ENCODE data around the gene RNF212.
A peak's percentile ranks its signal among the peaks of the same experiment; 100 is the strongest.

The RNF212 gene

DNA sequence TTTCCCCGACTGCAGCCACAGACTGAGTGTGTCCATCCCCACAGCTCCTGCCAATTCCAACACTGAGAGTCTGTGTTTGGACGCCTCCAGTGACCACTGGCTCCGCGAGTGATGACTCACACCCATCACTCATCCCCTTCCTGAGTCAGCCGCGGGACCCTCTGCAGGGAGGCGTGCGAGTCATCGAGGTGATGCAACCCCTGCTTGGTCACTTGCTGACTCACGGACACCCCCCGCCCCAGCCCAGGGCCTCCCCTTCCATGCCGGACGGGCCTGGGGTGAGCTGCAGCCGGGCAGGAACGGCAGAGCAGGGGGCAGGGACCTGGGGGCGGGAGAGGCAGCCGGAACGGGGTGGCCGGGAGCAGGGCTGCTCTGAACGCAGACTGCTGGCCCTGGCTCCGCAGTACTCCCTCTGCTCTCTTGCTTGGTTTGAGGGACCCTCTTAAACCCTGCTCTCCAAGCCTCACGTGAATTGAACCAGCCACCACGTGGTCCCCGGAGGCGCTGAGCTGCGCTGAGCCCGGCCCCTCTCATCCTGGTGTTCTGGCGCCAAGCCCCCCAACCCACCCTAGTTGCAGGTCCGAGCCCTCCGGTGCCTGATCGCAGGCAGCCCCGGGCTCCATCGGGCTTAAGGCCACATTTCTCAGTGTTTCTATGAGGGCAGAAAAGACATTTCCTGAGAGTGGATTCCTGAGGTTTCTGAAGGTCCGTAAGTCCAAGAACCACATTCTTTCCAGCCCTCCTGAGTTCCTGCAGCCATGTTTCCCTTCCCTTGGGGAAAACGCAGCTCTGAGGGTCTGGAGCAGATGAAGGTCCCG is 69.5 kb downstream of the RNF212 start:
- H3K4me3 ChIP-seq (ENCODE audit: insufficient read depth, low read depth, low read length) = no peak overlapping the region
- H3K9me3 ChIP-seq (ENCODE audit: control insufficient read depth, low read length) = no peaks in the 10 kb centered on the region
- no peak overlapping the region for H3K27ac ChIP-seq (ENCODE audit: insufficient read depth, low read depth, low read length, poor library complexity, severe bottlenecking)
- peaks cover 52% of the 10 kb centered on the region for H3K27me3 ChIP-seq (ENCODE audit: control insufficient read depth, insufficient read depth, low read length, poor library complexity, severe bottlenecking)
- WGBS, 2 experiments = 52 to 56% methylated on average over 36 of the region's 36 CpGs
- H3K36me3 ChIP-seq (ENCODE audit: control insufficient read depth, insufficient read depth, low read length) = no peaks in the 10 kb centered on the region
- H3K4me1 ChIP-seq (ENCODE audit: control insufficient read depth, insufficient read depth, low read length) = peaks cover 37% of the 10 kb centered on the region

DNA sequence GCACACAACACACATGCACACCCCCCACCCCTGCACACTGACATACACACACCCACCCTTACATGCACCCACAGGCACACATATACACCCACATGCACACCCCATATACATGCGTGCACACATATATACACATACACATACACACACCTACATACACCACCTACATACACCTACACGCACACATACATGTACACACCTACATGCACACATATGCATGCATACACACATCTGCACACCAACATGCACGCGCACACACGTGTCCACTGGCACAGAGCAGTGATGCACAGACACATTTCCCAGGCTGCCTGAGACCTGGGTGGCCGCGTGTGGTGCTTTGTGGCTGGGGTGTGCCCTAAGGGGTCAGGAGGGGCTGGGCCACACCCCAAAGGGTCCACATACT is 70.2 kb downstream of the RNF212 start:
- Histone ChIP-seq H3K4me3 (ENCODE audit: insufficient read depth, low read depth, low read length) (no peak overlapping the region), H3K27me3 (ENCODE audit: control insufficient read depth, insufficient read depth, low read length, poor library complexity, severe bottlenecking) (peaks cover 50% of the 10 kb centered on the region), H3K36me3 (ENCODE audit: control insufficient read depth, insufficient read depth, low read length) (no peaks in the 10 kb centered on the region), H3K4me1 (ENCODE audit: control insufficient read depth, insufficient read depth, low read length) (peaks cover 37% of the 10 kb centered on the region), H3K27ac (ENCODE audit: insufficient read depth, low read depth, low read length, poor library complexity, severe bottlenecking) (no peak overlapping the region), H3K9me3 (ENCODE audit: control insufficient read depth, low read length) (no peaks in the 10 kb centered on the region)
- WGBS, 2 experiments = 73 to 77% methylated on average over 7 of the region's 7 CpGs

DNA sequence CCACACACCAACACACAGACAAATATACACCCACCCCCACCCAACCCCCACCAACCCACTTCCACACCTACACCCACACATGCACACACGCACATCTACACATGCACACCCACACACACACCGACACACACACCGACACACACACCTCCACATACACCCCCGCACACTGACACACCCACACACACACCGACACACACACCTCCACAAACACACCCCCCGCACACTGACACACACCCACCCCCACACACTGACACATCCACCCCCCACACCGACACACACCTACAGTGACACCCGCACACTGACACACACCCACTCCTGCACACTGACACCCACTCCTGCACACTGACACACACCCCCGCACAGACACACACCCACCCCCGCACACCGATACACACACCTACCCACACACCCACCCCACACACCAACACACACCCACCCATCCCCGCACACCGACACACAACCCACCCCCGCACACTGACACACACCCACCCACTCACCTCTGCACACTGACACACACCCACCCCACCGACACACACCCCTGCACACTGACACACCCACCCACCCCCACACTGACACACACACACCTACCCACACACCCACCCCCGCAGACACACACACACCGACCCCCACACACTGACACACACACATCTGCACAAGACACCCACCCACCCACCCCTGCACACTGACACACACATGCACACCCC is 70.9 kb downstream of the RNF212 start:
- no peak overlapping the region for H3K4me3 ChIP-seq (ENCODE audit: insufficient read depth, low read depth, low read length)
- WGBS, 2 experiments = 91 to 95% methylated on average over 17 of the region's 17 CpGs
- no peaks in the 10 kb centered on the region for H3K9me3 ChIP-seq (ENCODE audit: control insufficient read depth, low read length)
- H3K36me3 ChIP-seq (ENCODE audit: control insufficient read depth, insufficient read depth, low read length) = no peaks in the 10 kb centered on the region
- peaks cover 41% of the 10 kb centered on the region for H3K4me1 ChIP-seq (ENCODE audit: control insufficient read depth, insufficient read depth, low read length)
- no peak overlapping the region for H3K27ac ChIP-seq (ENCODE audit: insufficient read depth, low read depth, low read length, poor library complexity, severe bottlenecking)
- H3K27me3 ChIP-seq (ENCODE audit: control insufficient read depth, insufficient read depth, low read length, poor library complexity, severe bottlenecking) = peaks cover 43% of the 10 kb centered on the region

DNA sequence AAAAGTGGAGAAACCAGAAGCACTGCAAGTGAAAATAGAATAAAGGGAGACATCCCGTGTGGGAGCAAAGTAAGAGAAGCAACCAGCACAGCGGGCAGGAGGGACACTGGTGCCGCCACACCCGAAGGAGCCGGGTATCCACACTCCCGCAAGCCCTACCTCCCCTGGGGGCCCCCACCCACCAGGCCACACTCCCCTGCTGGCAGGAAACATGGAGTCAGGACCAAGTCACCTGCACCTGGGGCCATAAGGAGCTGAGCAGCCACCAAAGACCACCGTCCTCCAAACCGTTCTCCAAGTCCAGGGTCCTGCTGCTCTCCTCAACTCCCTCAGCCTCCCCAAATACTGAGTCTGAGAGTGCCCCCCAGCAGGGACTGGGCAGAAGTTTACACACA is 71.4 kb downstream of the RNF212 start:
- Histone ChIP-seq H3K4me3 (ENCODE audit: insufficient read depth, low read depth, low read length) (no peak overlapping the region), H3K4me1 (ENCODE audit: control insufficient read depth, insufficient read depth, low read length) (peaks cover 45% of the 10 kb centered on the region), H3K27me3 (ENCODE audit: control insufficient read depth, insufficient read depth, low read length, poor library complexity, severe bottlenecking) (peaks cover 37% of the 10 kb centered on the region), H3K36me3 (ENCODE audit: control insufficient read depth, insufficient read depth, low read length) (no peaks in the 10 kb centered on the region), H3K27ac (ENCODE audit: insufficient read depth, low read depth, low read length, poor library complexity, severe bottlenecking) (peak overlapping the region; percentile 55), H3K9me3 (ENCODE audit: control insufficient read depth, low read length) (no peaks in the 10 kb centered on the region)
- 80 to 83% methylated on average over 8 of the region's 8 CpGs for WGBS, 2 experiments

DNA sequence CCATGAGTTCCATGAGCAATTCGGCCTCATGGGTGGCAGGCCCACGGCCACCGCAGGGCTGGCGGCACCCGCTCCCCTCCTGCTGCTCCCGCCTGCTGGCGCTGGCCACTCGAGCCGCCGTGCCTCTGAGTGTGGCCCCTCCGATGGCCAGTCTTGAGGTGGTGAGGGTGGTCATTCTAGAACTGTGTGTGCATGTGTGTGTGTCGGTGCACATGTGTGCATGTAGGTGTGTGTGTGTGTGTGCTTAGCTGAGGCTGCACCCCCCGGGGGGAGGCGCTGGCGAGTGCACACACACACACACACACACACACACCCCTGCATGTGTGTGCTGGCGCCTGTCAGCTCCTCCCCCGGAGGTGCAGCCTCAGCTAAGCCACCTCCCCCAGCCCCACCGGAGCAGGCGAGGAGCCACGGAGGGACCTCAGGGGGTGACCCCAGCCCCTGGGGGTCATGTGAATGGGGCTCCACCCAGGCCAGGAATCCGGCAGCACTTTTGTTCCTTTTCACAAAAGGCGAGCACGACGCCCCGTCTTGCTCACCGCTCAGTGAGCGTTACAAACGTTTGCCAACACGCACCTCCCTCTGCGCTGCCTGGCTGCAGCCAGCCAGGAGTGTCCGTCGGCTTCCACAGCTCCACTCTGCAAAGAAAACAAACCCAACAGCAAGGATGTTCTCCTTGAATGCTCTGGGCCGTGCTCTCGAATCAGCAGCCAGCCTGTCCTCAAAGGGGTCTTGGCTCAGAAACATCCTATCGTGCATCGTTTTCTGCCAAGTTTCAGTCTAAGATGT is 72.0 kb downstream of the RNF212 start:
- Histone ChIP-seq H3K4me3 (ENCODE audit: insufficient read depth, low read depth, low read length) (no peak overlapping the region), H3K4me1 (ENCODE audit: control insufficient read depth, insufficient read depth, low read length) (peaks cover 51% of the 10 kb centered on the region)
- 49 to 52% methylated on average over 35 of the region's 36 CpGs for WGBS, 2 experiments

DNA sequence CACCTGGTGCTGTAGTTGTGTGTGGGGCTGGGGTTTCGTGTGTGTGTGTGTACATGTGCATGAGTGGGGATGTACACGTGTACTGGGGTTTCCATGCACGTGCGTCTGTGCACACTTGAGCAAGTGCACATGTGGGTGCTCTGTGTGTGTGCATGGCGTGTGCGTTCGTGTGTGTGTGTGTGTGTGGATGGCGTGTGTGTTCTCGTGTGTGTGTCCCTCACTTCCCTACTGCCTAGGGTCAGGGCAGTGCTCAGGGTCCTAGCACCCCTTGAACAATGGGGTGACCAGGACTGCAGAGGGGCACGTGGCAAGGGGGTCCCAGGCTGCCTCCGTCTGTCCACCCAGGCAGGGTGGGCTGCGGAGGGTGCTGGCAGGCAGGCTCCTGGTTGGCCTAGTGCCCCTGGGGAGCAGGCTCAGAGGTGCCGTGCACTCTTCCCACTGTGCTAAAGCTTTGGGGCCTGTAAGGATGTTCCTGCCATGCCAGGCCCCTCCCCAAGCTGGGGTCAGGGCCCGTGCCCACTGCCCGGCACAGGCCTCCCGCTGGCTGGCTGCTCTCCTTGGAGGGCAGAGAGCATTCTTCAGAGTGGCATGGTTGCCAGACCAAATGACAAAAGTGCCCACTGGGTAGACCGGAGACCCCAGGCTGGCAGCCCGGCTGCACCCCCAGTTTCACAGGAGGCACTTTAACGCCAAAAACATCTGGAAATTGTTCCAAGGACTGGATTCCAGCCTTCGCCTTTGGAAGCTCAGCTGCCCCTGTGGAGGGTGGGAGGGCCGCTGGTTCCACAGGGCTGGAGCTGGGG is 72.8 kb downstream of the RNF212 start:
- H3K9me3 ChIP-seq (ENCODE audit: control insufficient read depth, low read length) = no peaks in the 10 kb centered on the region
- 89 to 94% methylated on average over 21 of the region's 21 CpGs for WGBS, 2 experiments
- H3K27me3 ChIP-seq (ENCODE audit: control insufficient read depth, insufficient read depth, low read length, poor library complexity, severe bottlenecking) = peaks cover 26% of the 10 kb centered on the region
- peaks cover 54% of the 10 kb centered on the region for H3K4me1 ChIP-seq (ENCODE audit: control insufficient read depth, insufficient read depth, low read length)
- H3K36me3 ChIP-seq (ENCODE audit: control insufficient read depth, insufficient read depth, low read length) = no peaks in the 10 kb centered on the region
- no peak overlapping the region for H3K27ac ChIP-seq (ENCODE audit: insufficient read depth, low read depth, low read length, poor library complexity, severe bottlenecking)
- no peak overlapping the region for H3K4me3 ChIP-seq (ENCODE audit: insufficient read depth, low read depth, low read length)

More for the DNA sequence above, 72.0 kb downstream of the RNF212 start:
- Histone ChIP-seq H3K27me3 (ENCODE audit: control insufficient read depth, insufficient read depth, low read length, poor library complexity, severe bottlenecking) (peaks cover 32% of the 10 kb centered on the region), H3K9me3 (ENCODE audit: control insufficient read depth, low read length) (no peaks in the 10 kb centered on the region), H3K27ac (ENCODE audit: insufficient read depth, low read depth, low read length, poor library complexity, severe bottlenecking) (peak overlapping the region; percentile 55), H3K36me3 (ENCODE audit: control insufficient read depth, insufficient read depth, low read length) (no peaks in the 10 kb centered on the region)

DNA sequence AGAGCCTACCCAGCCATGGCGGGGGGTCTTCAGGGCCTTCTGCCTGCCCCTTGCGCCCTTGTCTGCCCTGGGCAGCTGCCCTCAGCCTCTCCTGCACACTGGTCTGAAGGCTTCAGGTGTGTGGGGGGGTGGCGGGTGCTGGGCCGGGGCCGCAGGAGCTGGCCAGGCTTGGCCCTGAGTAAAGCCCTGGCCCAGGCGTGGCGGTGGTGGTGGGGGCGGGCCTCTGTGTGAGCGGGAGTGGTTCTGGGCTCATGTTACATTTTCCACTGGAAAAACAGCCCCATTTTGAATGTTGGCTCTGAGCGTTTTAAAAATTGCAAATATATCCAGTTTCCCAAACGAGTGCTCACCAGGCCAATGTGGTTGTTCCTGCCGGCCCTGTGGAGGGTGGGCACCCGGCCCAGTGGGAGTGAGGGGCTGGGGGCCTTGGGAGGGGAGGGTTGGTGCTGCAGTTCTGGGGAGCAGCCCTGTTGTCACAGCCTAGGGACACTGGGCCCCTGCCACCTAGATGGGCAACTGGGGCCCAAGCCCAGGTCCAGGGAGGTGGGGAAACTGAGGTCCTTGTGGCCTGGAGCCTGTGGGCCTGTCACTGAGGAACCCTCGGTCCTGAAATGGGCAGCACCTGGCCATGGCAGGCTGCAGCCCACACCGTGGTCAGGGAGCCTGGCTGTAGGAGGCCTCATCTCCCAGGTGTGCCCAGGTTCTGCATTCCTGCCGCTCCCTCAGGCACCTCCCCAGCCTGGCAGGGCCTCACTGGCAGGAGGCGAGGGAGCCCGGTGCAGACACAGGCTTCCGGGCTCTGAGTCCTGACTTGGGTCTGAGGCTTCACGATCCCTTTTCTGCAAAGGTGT is 73.6 kb downstream of the RNF212 start:
- Histone ChIP-seq H3K4me3 (ENCODE audit: insufficient read depth, low read depth, low read length) (no peak overlapping the region), H3K27me3 (ENCODE audit: control insufficient read depth, insufficient read depth, low read length, poor library complexity, severe bottlenecking) (peaks cover 18% of the 10 kb centered on the region), H3K36me3 (ENCODE audit: control insufficient read depth, insufficient read depth, low read length) (no peaks in the 10 kb centered on the region), H3K4me1 (ENCODE audit: control insufficient read depth, insufficient read depth, low read length) (peaks cover 54% of the 10 kb centered on the region), H3K27ac (ENCODE audit: insufficient read depth, low read depth, low read length, poor library complexity, severe bottlenecking) (no peak overlapping the region), H3K9me3 (ENCODE audit: control insufficient read depth, low read length) (no peaks in the 10 kb centered on the region)
- WGBS, 2 experiments = 70 to 76% methylated on average over 20 of the region's 20 CpGs

DNA sequence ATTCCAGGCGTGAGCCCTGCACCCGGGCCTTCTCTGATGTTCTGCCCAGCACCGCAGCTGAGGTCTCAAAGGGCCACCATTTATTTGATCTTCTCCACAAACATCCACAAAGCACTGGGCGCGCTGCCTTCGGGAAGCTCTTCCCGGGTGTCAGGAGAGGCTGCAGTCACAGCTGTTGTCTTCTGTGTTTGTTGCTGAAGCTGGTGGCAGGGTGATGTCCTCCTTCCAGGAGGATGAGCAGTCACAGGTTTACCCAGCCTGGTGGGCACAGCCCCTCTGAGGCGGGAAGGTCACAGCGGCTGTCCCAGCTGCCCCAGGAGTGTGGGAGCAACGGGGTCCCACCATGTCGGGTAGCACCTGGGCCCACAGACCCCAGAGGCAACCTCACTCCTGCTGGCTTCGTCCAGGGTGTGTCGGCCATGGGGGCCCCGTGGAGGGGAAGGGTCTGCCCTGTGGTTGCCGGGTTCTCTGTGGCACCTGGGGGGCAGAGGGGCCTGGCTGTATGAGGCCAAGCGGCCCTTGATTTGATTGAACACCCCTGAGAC is 74.3 kb downstream of the RNF212 start:
- no peak overlapping the region for H3K4me3 ChIP-seq (ENCODE audit: insufficient read depth, low read depth, low read length)
- H3K4me1 ChIP-seq (ENCODE audit: control insufficient read depth, insufficient read depth, low read length) = peaks cover 49% of the 10 kb centered on the region
- H3K36me3 ChIP-seq (ENCODE audit: control insufficient read depth, insufficient read depth, low read length) = no peaks in the 10 kb centered on the region
- H3K9me3 ChIP-seq (ENCODE audit: control insufficient read depth, low read length) = no peaks in the 10 kb centered on the region
- H3K27ac ChIP-seq (ENCODE audit: insufficient read depth, low read depth, low read length, poor library complexity, severe bottlenecking) = no peak overlapping the region
- H3K27me3 ChIP-seq (ENCODE audit: control insufficient read depth, insufficient read depth, low read length, poor library complexity, severe bottlenecking) = peaks cover 11% of the 10 kb centered on the region
- 91 to 93% methylated on average over 16 of the region's 16 CpGs for WGBS, 2 experiments

All from ectodermal cell (in vitro differentiated cells).